EL (cell line): Measurements from ENCODE around the gene PPP1R8.
"Not testable (repeated sequence)": the region's sequence is repeated elsewhere in the genome, so short reads cannot be mapped to it uniquely, and the experiment has no call there.

Experiments used
- DNase-seq: peaks from one replicate; pipeline ENCODE4 v3.0.0-alpha.2; 2016

The PPP1R8 gene

DNA sequence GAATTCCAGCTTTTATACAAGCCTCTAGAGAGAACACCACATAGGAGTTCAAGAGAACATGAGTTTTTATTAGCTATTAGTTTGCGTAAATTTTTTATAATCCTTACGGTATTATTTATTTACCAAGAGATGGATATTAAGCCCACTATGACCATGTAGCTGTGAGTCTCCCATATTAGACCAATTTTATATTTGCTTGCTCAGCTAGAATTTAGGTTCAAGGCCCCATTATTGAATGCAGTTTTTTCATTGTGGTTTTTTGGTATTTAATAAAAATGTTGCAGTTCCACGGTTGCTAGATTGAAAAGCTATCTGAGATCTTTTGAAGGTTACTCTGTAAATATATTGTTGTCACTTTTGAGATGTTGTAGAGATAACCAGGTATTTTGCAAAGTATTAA is 2.9 kb downstream of the PPP1R8 start:
- DNase-seq, result no peak

- DNase-seq, result no peak
Observed at GRCh38 chr1:27835046-27835445, 4.5 kb downstream of the PPP1R8 start.

- no peak for DNase-seq
Observed at GRCh38 chr1:27835501-27835900, 4.9 kb downstream of the PPP1R8 start.

DNA sequence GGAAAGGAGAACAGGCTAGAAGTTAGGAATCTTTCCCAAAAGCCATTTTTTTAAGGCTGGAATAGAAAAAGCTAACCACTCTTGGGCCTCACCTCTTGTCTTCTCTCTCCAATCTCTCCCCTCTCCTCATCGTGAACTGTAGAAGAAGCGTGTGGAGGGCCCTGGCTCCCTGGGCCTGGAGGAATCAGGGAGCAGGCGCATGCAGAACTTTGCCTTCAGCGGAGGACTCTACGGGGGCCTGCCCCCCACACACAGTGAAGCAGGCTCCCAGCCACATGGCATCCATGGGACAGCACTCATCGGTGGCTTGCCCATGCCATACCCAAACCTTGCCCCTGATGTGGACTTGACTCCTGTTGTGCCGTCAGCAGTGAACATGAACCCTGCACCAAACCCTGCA is 19.4 kb downstream of the PPP1R8 start:
- no peak for DNase-seq

DNA sequence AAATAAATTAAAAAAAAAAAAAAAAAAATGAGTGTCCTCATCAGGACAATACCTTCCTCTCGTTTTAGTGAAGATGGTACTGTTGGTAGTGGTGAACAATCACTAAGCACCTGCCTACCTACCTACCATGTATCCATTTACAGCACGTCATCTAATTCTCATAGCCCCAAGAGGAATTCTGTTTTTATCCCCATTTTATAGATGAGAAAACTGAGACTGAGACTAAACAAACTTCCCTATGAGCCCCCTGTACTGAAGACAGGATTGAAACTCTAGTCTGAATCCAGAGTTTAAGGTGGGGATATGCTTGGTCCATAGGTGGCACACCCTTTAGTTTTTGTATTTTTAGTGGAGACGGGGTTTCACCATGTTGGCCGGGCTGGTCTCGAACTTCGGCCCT is 24.5 kb downstream of the PPP1R8 start:
- no peak for DNase-seq

DNA sequence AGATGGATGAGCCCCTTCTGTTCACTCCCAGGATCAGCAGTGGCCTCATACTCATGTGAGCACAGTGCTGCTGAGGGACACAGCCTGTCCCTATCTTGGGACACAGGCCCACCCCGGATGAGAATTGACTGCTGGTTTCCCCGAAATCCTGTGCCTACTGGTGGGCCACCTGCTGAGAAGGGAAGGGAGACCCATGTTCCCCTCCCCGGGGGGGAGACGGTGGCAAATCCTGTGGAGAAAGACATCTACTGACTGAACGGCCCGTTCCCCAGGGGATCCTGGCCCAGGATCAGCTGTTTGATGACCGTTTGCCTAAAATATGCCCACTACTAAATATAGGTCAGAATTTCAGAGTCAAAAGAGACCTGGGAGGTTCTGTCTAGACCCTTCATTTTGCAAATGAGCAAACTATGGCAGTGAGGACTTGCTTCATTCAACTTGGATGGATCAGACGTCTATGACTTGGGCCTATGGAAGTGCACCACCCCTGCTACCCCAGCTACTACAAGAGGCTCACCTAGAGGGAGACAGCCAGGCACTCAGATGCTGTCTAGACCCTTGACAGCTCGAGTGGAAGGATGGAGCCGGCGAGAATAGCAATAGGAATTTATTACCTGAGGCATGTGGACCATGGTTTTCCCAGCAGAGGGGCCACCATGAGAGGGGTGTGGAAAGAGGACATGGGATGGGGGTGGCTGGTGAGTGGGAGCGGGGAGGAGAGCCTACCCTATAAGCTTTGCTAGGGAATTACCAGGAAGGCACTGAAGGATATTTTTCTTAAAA is 26.2 kb downstream of the PPP1R8 start:
- DNase-seq, result no peak

GRCh38 chr1:27857552-27857951 is 27.0 kb downstream of the PPP1R8 start:
- not testable (repeated sequence) for DNase-seq

DNA sequence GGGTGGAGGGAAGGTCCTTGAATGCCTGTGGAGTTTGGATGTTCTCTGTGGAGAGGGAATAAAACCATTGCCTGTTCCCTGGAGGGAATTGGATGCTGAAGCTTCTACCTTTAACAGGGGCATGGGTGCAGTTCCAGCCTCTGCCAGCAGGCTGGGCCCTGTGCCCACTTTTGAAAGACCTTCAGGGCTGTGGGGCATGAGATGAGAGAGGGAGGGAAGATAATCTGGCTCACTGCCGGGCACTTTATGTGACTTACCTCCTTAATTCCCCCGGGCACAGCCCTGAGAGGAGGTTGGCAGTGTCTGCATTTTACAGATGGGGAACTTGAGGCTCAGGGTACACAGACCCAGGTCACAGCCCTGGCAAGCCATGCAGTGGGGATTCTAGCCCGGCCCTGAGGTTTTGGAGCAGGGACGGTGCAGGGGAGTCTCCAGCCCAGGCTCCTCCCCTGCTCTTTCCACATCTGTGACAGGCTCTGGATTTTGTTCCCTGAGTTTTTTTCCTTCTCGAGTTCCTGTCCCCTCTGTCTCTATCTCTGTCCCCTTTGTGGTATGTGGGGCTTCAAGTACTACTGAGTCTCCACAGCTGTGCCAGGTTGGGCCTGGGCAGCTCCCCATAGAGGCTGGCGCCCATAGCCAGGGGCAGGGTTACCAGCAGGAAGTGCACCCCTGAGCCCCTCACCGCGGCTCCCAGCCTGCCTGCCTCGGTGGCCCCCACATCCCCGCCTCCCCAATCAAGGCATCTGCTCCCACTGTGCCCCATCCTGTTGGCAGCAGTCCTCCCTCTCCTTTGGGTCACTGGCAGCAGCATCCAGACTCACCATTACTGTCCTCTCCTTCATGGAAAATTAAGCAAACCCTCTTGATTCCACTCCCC is 27.7 kb downstream of the PPP1R8 start:
- DNase-seq, result peak; percentile 85

GRCh38 chr1:27858949-27859576 is 28.5 kb downstream of the PPP1R8 start:
- no peak for DNase-seq

GRCh38 chr1:27861436-27861835 is 30.9 kb downstream of the PPP1R8 start:
- DNase-seq, result no peak

DNA sequence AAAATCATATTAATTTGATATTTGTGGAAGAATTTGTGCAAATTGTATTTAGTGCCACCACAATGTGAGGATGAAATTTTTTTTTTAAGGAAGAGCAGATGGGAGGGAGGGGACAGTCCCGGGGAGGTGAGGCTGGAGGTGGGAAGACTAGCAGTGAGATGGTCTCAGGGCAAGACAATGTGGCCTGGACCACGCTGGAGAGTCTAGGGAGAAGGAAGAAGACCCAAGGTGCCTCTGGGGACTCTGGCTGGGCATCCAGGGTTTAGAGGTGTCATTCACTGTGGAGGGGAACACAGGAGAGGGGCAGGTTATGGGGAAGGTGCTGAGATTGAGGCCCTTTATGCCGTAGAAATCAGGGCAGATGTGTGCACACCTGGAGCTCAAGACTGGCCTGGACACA is 31.4 kb downstream of the PPP1R8 start:
- no peak for DNase-seq

DNA sequence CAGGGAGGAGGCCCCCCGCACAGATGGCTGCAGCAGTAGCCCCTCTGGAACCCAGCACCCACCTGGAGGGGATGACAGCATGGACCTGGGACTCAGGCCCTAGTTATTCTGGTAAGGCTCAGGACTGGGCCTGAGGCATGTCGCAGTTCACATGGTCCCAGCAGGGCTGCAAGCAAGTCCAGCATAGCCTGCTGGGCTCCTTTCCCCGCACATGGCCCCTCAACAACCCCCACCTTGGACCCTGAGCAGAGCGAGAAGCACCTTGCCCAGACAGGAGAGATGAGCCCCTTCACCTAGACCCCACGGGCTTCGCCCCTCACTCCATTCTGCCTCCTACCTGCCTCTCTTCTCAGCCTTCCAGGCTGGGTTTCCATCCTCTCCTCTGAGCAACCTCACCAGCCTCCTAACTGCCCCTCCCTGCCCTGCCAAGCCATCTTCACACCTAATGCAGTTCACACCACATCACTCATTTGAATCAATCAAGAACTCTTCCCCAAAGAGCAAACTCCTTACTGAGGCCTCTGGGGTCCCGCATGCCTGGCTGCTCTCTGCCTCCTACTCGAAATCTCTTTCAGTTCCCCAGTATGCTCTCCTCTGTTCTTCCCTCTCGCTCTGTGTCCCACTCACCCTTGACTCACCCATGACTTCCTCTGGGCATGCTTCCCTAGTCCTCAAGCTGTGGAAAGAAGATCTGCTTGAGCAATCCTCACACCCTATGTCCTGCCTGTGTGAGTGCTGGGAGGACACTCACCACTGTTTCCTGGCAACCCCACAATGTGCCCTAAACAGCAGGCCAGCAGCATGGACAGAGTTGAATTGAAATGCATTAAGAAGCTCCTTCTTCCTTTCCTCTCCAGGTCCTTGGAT is 32.3 kb downstream of the PPP1R8 start:
- DNase-seq, result peak; percentile 98

GRCh38 chr1:27863538-27863915 is 32.9 kb downstream of the PPP1R8 start:
- DNase-seq, result no peak

GRCh38 chr1:27864264-27864895 is 33.8 kb downstream of the PPP1R8 start:
- DNase-seq, result no peak

GRCh38 chr1:27865821-27866220 is 35.2 kb downstream of the PPP1R8 start:
- no peak for DNase-seq

DNA sequence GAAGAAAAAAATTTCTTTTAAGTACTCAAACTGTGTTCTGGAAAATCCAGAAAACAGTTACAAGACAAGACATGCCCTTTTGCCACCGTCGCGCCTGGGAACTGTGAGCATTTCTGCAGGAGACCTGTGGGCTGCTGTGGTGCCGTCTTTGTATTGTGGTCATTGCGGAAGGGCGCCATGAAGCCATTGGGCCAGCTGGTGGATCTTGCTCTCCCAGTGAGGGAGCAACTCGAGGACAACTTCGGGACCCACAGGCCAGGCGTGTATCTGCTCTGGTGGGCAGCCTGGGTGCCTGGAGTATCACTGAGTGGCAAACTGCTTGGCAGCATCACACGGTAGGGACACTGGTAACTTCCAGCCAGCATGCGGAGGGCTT is 38.0 kb downstream of the PPP1R8 start:
- no peak for DNase-seq

- DNase-seq, result no peak
Observed at GRCh38 chr1:27868932-27869718, 38.5 kb downstream of the PPP1R8 start.

DNA sequence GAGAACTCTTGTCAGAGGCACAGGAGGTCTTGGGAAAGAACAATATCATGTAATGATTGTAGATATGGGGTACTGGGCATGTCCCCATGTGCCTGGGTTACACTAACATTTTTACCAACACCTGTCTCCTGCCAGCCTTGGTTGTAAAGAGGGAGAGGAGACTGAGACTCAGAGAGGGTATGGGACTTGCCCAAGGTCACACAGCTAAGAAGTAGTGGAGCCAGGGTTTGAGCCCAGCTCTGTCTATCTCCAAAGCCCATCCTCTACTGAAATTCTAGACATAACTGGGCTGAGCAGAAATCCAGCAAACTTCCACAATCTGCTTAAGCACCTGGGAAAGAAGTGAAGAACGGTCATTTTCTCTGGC is 39.1 kb downstream of the PPP1R8 start:
- DNase-seq, result no peak

- not testable (repeated sequence) for DNase-seq
Observed at GRCh38 chr1:27871076-27871475, 40.5 kb downstream of the PPP1R8 start.

DNA sequence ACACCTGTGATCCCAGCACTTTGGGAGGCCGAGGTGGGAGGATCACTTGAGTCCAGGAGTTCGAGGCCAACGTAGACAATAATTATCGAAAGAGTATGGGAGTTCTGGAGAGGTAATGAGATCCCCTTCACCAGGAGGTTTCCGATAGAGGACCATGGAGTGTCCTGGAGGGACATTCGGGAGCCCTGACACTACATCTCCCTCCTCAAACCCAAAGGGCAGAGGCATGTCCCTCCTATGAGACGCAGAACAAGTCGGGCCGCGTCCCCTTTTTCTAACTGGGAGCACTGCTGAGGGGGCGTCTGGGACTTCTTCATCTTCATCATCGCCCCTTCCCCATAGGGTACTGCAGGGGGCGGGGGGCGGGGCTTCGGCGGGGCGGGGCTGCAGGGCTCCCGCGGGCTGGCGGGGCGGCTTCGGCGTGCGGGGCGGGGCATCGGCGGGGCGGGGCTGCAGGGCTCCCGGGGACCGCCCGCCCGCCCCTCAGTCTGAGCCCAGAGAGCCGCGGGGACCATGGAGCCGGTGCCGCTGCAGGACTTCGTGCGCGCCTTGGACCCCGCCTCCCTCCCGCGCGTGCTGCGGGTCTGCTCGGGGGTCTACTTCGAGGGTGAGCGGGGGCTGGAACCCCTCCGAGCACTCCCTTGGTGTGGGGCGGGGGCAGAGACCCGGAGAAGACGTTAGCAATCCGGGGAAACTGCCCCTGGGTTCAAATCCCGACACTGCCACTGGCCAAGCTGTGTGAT is 41.6 kb downstream of the PPP1R8 start, which contains the start of gene THEMIS2:
THEMIS2 (plus strand) TSS at position 486 of the 743 bp plus-strand sequence; CDS start at position 514, 28 bp downstream.
- DNase-seq, result peak; percentile 70
